ENCODE results near the gene PET100.

The PET100 gene

DNA sequence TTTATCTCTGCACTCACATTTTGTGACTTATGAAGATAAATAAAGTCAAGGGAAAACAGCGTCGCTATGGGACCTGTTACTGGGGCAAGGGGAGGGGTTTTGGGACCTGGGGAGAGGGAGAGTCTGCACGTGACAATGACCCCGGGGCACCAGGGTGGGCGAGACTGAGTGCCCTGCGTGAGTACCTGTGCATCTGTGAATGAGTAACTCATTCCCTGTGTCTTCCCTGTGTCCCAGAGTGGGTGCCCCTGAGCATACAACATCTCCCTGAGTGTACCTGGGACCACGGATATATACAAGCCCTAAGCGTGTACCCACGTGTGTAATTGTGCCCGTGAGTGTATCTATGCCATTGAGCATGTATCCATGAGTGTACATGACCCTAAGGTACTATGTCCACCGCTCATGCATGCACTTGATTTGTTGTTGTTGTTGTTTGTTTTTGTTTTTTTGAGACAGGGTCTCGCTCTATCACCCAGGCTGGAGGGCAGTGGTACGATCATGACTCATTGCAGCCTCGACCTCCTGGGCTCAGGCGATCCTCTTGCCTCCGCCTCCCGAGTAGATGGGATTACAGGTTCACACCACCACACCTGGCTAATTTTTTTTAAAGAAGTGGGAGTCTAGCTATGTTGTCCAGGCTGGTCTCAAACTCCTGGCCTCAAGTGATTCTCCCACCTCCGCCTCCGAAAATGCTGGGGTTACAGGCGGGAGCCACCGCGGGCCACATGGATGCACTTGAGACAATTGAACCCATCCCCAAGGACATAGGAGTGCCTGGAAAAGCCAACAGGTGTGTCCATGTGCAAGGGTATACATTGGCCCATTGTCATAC is 50.4 kb downstream of the PET100 start:
- DNase-seq (ENCODE audit: low spot score), result no peak

DNA sequence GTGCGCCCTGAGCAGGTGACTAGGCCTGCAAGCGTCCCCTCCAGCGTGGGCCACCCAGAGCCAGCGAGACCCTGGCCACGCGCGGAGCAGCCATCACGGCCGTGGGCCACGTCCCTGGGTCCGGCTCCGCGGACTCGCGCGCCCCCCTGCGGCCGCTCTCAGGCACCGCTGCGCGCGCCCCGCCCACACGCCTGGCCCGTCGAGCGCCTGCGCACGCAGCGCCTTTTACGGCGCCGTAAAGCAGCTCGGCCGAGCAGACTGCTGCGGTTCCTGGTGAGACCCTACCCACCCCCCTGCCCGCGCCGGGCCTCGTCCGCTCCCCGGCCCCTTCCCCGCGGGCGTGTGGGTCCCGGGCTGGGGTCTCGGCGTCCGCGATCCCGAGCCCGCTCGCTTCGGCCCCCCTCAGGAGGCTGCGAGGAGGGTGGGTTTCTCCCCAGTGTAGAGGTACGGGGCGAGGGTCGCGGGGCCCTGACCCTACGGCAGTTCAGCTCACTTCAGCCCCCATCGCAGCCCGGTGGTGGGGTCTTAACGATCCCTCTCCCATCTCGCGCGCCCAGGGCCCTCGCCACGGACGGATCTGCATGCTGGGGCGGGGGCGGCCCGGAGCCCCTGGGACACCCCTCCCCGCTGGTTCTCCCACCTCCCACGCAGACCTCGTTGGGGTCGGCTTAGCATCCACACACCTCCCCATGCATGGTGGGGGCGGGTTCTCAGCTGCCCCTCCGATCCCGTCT is 51.2 kb downstream of the PET100 start, which contains the start of gene TRAPPC5:
Gene TRAPPC5 (plus strand): TSS at position 228 of the 734 bp plus-strand sequence. CDS start 1,421 bp downstream, outside the sequence.
- DNase-seq (ENCODE audit: low spot score), result peak; percentile 95
